Gastroesophageal sphincter (tissue), 4 donors: Measurements from ENCODE around the gene PIK3R5. TPM values are rescaled to one million over a fixed set of nuclear protein-coding genes. Genes with fewer than 3 reads are reported as not detected.

Source experiments
- ATAC-seq: fragments of 150-250 bp; one replicate; pipeline ENCODE4 v1.9.1; 2016; ENCODE audit warnings: mild to moderate bottlenecking, moderate library complexity
- H3K27ac ChIP-seq, 4 donors: fragments of 200-600 bp; sonication (generic) in 3 of 4; 1 replicate in 3 of 4; 2 replicates in 1 of 4; pipeline ENCODE4 v1.5.1; 2016 to 2019
- H3K27me3 ChIP-seq: fragments of 200-600 bp; sonication (generic); one replicate; pipeline ENCODE4 v1.5.1; 2019
- H3K36me3 ChIP-seq, 2 donors: fragments of 200-600 bp; sonication (generic); one replicate each; pipeline ENCODE4 v1.5.1; 2019; ENCODE audit warnings: control low read depth in 1 of 2
- H3K4me1 ChIP-seq, 3 donors: fragments of 200-600 bp; sonication (generic); 1 replicate in 2 of 3; 2 replicates in 1 of 3; pipeline ENCODE4 v1.5.1; 2016 to 2019; ENCODE audit warnings: control low read depth in 2 of 3
- H3K4me3 ChIP-seq, 2 donors: fragments of 200-600 bp; sonication (generic); one replicate each; pipeline ENCODE4 v1.5.1; 2019; ENCODE audit warnings: mild to moderate bottlenecking in 1 of 2, moderate library complexity in 1 of 2
- H3K9me3 ChIP-seq, 3 donors: fragments of 200-600 bp; sonication (generic); one replicate each; pipeline ENCODE4 v1.5.1; 2017 to 2019; ENCODE audit warnings: control low read depth in 2 of 3
- EP300 ChIP-seq: sonication (generic); formaldehyde crosslinking; IDR thresholded peaks from one replicate; pipeline ENCODE4 v1.6.1; 2017; ENCODE audit warnings: antibody characterized with exemption, mild to moderate bottlenecking
- POLR2A ChIP-seq, 2 donors: fragments of 450-650 bp; IDR thresholded peaks; one replicate each; pipeline ENCODE4 v1.6.1; 2017; ENCODE audit warnings: antibody characterized with exemption in 2 of 2, mild to moderate bottlenecking in 2 of 2, moderate library complexity in 1 of 2
- POLR2AphosphoS5 ChIP-seq: sonication (generic); formaldehyde crosslinking; IDR thresholded peaks from one replicate; pipeline ENCODE4 v1.6.1; 2017; ENCODE audit warnings: antibody characterized with exemption
- WGBS, 2 donors: methylation state at CpG; one replicate each; pipeline ENCODE4 v1.1.5; 2018; ENCODE audit warnings: low coverage in 1 of 2; 5-methylcytosine and 5-hydroxymethylcytosine counted together
- total RNA-seq, 4 donors: library from RNA; depleted of rRNA; stranded (reverse); fragments of >200 nt; gene quantifications; one replicate each; pipeline ENCODE4 v1.1.0, GENCODE V29; 2016
- TF ChIP-seq, protein P1 (sequence below), 4 experiments: fragments of 200-600 bp in 2 of 4; fragments of 450-650 bp in 2 of 4; sonication (generic) in 1 of 4; IDR thresholded peaks; one replicate each; pipeline ENCODE4 v1.5.1; 2017 to 2019; ENCODE audit warnings: antibody characterized with exemption in 4 of 4, mild to moderate bottlenecking in 2 of 4, moderate library complexity in 2 of 4

PIK3R5 gene
- total RNA-seq, 4 donors from 2014 or later: 8.9 to 13.1 (median 11.9) TPM

DNA sequence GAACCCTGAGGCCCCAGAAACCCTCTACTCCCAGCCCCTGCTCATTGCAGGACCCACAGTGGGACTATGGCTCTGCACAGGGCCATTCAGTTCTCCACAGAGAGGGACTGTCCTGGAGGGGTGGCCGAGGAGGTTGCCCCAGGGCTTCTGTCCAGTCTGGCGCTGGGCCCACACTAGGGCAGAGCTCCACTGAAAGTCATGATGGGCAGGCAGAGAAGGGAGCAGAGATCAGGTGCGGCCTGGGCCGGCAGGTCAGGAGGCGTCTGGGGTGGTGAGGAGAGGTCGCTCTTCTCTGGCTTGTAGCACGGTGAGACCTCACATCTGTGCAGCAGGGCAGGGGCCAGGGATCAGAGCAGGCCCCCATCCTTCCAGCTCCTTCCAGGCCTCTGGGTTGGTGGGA is 85.0 kb downstream of the PIK3R5 start:
- WGBS, 2 donors: 80% methylated on average over 3 of the region's 7 CpGs; no CpG with 5 or more reads in 1 of the 2 donors
- Histone ChIP-seq H3K27ac (no peak overlapping the region), H3K4me3 (no peak overlapping the region), H3K9me3 (no peaks in the 10 kb centered on the region), H3K36me3 (peaks cover 0 to 6% of the 10 kb centered on the region in 2 donors), H3K4me1 (no peaks in the 10 kb centered on the region), H3K27me3 (peaks cover 41% of the 10 kb centered on the region)
- TF ChIP-seq POLR2A (IDR thresholded peaks at IDR 0.05): no peak
- TF ChIP-seq EP300: no peak
- TF ChIP-seq POLR2AphosphoS5: no peak
- TF ChIP-seq, protein P1, sequence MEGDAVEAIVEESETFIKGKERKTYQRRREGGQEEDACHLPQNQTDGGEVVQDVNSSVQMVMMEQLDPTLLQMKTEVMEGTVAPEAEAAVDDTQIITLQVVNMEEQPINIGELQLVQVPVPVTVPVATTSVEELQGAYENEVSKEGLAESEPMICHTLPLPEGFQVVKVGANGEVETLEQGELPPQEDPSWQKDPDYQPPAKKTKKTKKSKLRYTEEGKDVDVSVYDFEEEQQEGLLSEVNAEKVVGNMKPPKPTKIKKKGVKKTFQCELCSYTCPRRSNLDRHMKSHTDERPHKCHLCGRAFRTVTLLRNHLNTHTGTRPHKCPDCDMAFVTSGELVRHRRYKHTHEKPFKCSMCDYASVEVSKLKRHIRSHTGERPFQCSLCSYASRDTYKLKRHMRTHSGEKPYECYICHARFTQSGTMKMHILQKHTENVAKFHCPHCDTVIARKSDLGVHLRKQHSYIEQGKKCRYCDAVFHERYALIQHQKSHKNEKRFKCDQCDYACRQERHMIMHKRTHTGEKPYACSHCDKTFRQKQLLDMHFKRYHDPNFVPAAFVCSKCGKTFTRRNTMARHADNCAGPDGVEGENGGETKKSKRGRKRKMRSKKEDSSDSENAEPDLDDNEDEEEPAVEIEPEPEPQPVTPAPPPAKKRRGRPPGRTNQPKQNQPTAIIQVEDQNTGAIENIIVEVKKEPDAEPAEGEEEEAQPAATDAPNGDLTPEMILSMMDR (IDR thresholded peaks at IDR 0.05): no peak
- no peak for ATAC-seq

GRCh38 chr17:8879410-8879809 is 86.1 kb downstream of the PIK3R5 start:
- no peak overlapping the region for H3K4me3 ChIP-seq
- peaks cover 0 to 6% of the 10 kb centered on the region in 2 donors for H3K36me3 ChIP-seq
- H3K4me1 ChIP-seq: no peaks in the 10 kb centered on the region
- no peak for ATAC-seq
- TF ChIP-seq POLR2A (IDR thresholded peaks at IDR 0.05) (no peak), EP300 (no peak), POLR2AphosphoS5 (no peak)
- TF ChIP-seq, protein P1 (IDR thresholded peaks at IDR 0.05): no peak
- 33 to 50% methylated on average over 3 to 4 of the region's 7 CpGs for WGBS, 2 donors
- peaks cover 49% of the 10 kb centered on the region for H3K27me3 ChIP-seq
- no peak overlapping the region for H3K27ac ChIP-seq
- H3K9me3 ChIP-seq: no peaks in the 10 kb centered on the region

DNA sequence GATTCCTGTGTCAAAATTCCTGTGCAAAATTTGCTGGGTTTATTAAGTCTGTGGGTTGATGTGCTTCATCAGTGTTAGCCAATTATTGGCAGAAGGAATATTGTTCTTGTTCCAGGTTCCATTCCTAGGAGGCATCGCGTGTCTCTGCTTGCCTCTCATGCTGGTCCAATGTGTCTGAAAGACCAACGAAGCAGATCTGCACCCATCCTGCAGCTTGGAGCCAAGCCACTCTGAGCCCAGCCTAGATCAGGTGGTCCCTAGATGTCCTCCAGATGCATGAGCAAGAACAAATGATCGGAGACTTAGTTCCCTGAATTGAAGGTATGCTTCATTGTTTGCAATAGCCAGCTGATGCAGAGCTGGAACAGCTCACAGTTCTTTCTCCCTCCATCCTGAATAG is 87.5 kb downstream of the PIK3R5 start:
- Histone ChIP-seq H3K4me3 (no peak overlapping the region), H3K4me1 (no peaks in the 10 kb centered on the region), H3K27ac (no peak overlapping the region), H3K36me3 (peaks cover 0 to 6% of the 10 kb centered on the region in 2 donors), H3K9me3 (no peaks in the 10 kb centered on the region), H3K27me3 (peaks cover 55% of the 10 kb centered on the region)
- WGBS, 2 donors: 78 to 100% methylated on average over 3 of the region's 4 CpGs
- no peak for ATAC-seq
- TF ChIP-seq EP300 (no peak), POLR2AphosphoS5 (no peak), POLR2A (IDR thresholded peaks at IDR 0.05) (no peak)
- TF ChIP-seq, protein P1 (IDR thresholded peaks at IDR 0.05): no peak

DNA sequence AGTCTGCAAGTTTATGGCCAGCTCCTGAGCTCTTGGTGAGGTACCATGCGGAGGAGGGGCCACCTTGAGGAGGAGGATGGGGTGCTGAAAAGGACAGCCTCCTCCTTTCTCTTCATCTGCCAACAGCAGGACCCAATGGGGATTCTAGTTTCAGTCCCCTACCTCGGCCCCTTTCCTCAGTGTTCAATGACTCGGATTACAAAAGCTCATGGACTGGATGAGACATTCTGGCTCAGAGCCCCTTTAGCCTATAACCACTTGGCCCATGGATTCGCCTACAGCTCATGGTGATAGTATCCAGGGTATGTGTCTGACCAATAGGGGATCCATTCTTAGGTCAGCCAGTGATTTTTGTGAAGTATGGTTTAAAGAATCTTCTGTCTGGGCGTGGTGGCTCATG is 89.5 kb downstream of the PIK3R5 start:
- Histone ChIP-seq H3K4me1 (no peaks in the 10 kb centered on the region), H3K4me3 (no peak overlapping the region), H3K9me3 (no peaks in the 10 kb centered on the region), H3K27me3 (peaks cover 59% of the 10 kb centered on the region), H3K27ac (no peak overlapping the region), H3K36me3 (peaks cover 0 to 3% of the 10 kb centered on the region in 2 donors)
- no peak for ATAC-seq
- TF ChIP-seq EP300: no peak
- TF ChIP-seq, protein P1 (IDR thresholded peaks at IDR 0.05): no peak
- TF ChIP-seq POLR2AphosphoS5: no peak
- TF ChIP-seq POLR2A (IDR thresholded peaks at IDR 0.05): no peak
- 53 to 85% methylated on average over 4 of the region's 5 CpGs for WGBS, 2 donors

DNA sequence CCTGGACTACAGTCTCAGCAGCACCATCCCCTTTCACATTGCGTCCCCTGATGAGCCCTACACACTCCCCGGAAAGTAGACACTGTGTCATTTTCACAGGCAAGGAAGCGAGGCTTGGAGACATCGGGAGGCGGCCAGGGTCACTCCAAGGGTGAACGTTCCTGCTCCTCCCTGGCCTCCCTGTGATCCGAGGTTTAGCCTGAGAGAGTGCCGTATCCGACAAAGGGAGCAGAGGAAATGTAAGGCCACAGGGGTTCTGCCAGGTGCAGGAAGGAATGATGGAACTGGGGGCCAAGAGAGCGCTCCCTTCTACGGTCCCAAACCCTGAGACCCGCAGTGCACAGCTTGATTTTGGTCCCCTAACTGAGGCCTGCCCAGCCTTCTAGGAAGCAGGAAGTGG is 90.1 kb downstream of the PIK3R5 start:
- WGBS, 2 donors: 60 to 90% methylated on average over 4 to 10 of the region's 12 CpGs
- TF ChIP-seq POLR2AphosphoS5: no peak
- TF ChIP-seq EP300: no peak
- TF ChIP-seq, protein P1 (IDR thresholded peaks at IDR 0.05): no peak
- TF ChIP-seq POLR2A (IDR thresholded peaks at IDR 0.05): no peak
- Histone ChIP-seq H3K4me3 (no peak overlapping the region), H3K27me3 (peaks cover 56% of the 10 kb centered on the region), H3K9me3 (no peaks in the 10 kb centered on the region), H3K4me1 (no peaks in the 10 kb centered on the region), H3K36me3 (no peaks in the 10 kb centered on the region), H3K27ac (no peak overlapping the region)
- ATAC-seq: no peak
